Epithelial cell of esophagus (primary cell): ENCODE measurements around the gene RNF152.
A peak's percentile ranks its signal among the peaks of the same experiment; 100 is the strongest.

Source experiments
- DNase-seq: peaks from one replicate; pipeline ENCODE4 v3.0.0; 2010; ENCODE audit warnings: low read depth
- H3K4me3 ChIP-seq: 2 replicates; pipeline ENCODE4 v1.5.1; 2011; ENCODE audit warnings: mild to moderate bottlenecking, low read length, control low read depth
- CTCF ChIP-seq: IDR thresholded peaks from 2 replicates; pipeline ENCODE4 v1.5.1; 2011; ENCODE audit warnings: low read depth, mild to moderate bottlenecking, low read length, control low read depth, inconsistent platforms; ENCODE audit not compliant: insufficient read depth; ENCODE audit errors: missing control alignments

Gene RNF152

GRCh38 chr18:61766266-61766884 is 126.4 kb downstream of the RNF152 start:
- peak; percentile 52 for DNase-seq
- TF ChIP-seq CTCF: no peak
- no peak overlapping the region for H3K4me3 ChIP-seq

GRCh38 chr18:61765097-61765496 is 127.7 kb downstream of the RNF152 start:
- no peak for TF ChIP-seq CTCF
- H3K4me3 ChIP-seq: no peak overlapping the region
- peak; percentile 70 for DNase-seq

- H3K4me3 ChIP-seq: no peak overlapping the region
- no peak for TF ChIP-seq CTCF
- DNase-seq: no peak
These were observed 128.4 kb downstream of the RNF152 start for GRCh38 chr18:61764381-61764780.

- TF ChIP-seq CTCF: no peak
- DNase-seq: no peak
- H3K4me3 ChIP-seq: no peak overlapping the region
These were observed 130.9 kb downstream of the RNF152 start for GRCh38 chr18:61761875-61762274.
